ENCODE results near the gene NEURL1B.

The NEURL1B gene

GRCh38 chr5:172723508-172723907, 82.4 kb downstream of the NEURL1B start:
- Histone ChIP-seq H3K36me3 (no peaks in the 10 kb centered on the region), H3K27me3 (ENCODE audit: insufficient read depth, low read depth, severe bottlenecking) (no peaks in the 10 kb centered on the region)

GRCh38 chr5:172724242-172725183, 83.5 kb downstream of the NEURL1B start:
- no peak overlapping the region for H3K4me3 ChIP-seq (ENCODE audit: low read depth, low read length)
- TF ChIP-seq CTCF (IDR thresholded peaks at IDR 0.05; ENCODE audit: low read depth, low read length) = no peak
- no peaks in the 10 kb centered on the region for H3K36me3 ChIP-seq
- H3K9me3 ChIP-seq (ENCODE audit: severe bottlenecking) = no peaks in the 10 kb centered on the region
- H3K27me3 ChIP-seq (ENCODE audit: insufficient read depth, low read depth, severe bottlenecking) = no peaks in the 10 kb centered on the region
- no peak overlapping the region for H3K27ac ChIP-seq
- DNase-seq = no peak

More at GRCh38 chr5:172723508-172723907, 82.4 kb downstream of the NEURL1B start:
- Histone ChIP-seq H3K27ac (no peak overlapping the region), H3K9me3 (ENCODE audit: severe bottlenecking) (no peaks in the 10 kb centered on the region), H3K4me3 (ENCODE audit: low read depth, low read length) (no peak overlapping the region)
- no peak for DNase-seq
- no peak for TF ChIP-seq CTCF (IDR thresholded peaks at IDR 0.05; ENCODE audit: low read depth, low read length)

GRCh38 chr5:172725273-172725672, 84.2 kb downstream of the NEURL1B start:
- H3K27ac ChIP-seq = no peak overlapping the region
- DNase-seq = no peak
- H3K27me3 ChIP-seq (ENCODE audit: insufficient read depth, low read depth, severe bottlenecking) = no peaks in the 10 kb centered on the region
- no peak for TF ChIP-seq CTCF (IDR thresholded peaks at IDR 0.05; ENCODE audit: low read depth, low read length)
- no peak overlapping the region for H3K4me3 ChIP-seq (ENCODE audit: low read depth, low read length)
- no peaks in the 10 kb centered on the region for H3K36me3 ChIP-seq
- H3K9me3 ChIP-seq (ENCODE audit: severe bottlenecking) = no peaks in the 10 kb centered on the region

- TF ChIP-seq CTCF (IDR thresholded peaks at IDR 0.05; ENCODE audit: low read depth, low read length) = no peak
Observed at GRCh38 chr5:172725785-172726184, 84.7 kb downstream of the NEURL1B start.

GRCh38 chr5:172726966-172727365, 85.9 kb downstream of the NEURL1B start:
- no peak for DNase-seq
- no peak overlapping the region for H3K27ac ChIP-seq
- no peaks in the 10 kb centered on the region for H3K36me3 ChIP-seq
- no peaks in the 10 kb centered on the region for H3K9me3 ChIP-seq (ENCODE audit: severe bottlenecking)
- no peak overlapping the region for H3K4me3 ChIP-seq (ENCODE audit: low read depth, low read length)
- H3K27me3 ChIP-seq (ENCODE audit: insufficient read depth, low read depth, severe bottlenecking) = no peaks in the 10 kb centered on the region
- no peak for TF ChIP-seq CTCF (IDR thresholded peaks at IDR 0.05; ENCODE audit: low read depth, low read length)

More at GRCh38 chr5:172725785-172726184, 84.7 kb downstream of the NEURL1B start:
- Histone ChIP-seq H3K27ac (no peak overlapping the region), H3K4me3 (ENCODE audit: low read depth, low read length) (no peak overlapping the region), H3K27me3 (ENCODE audit: insufficient read depth, low read depth, severe bottlenecking) (no peaks in the 10 kb centered on the region), H3K9me3 (ENCODE audit: severe bottlenecking) (no peaks in the 10 kb centered on the region), H3K36me3 (no peaks in the 10 kb centered on the region)
- no peak for DNase-seq
